Measurements from ENCODE around the gene MAP3K5. TPM values are rescaled to one million over a fixed set of nuclear protein-coding genes. Genes with fewer than 3 reads are reported as not detected.

Gene MAP3K5
- total and polyA plus RNA-seq, 9 of the 15 experiments (the other 6 are each of a cell fraction or from before 2014, with no cell fraction given): 2.2 to 13.0 (median 9.9) TPM

DNA sequence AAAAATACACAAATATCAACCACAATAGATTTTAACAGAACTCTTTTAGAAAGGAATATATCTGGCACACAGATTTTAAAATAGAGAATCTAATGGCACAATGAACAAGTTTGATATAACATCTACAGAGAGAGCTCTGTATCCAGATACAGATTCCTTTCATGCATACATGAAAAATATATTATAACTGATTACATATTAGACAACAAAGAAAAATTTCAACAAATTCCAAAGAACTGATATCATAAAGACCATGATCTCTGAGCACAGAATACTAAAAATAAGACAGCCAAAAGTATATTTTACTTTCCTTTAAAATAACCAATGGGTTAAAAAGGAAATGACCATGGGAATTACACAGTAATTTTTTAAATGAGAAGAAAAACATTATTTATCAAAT is 167.9 kb downstream of the MAP3K5 start:
- no peak for TF ChIP-seq PURB (CRISPR knock-in tag; IDR thresholded peaks at IDR 0.05; ENCODE audit: low read depth)
- TF ChIP-seq KHSRP (IDR thresholded peaks at IDR 0.05): no peak
- TF ChIP-seq, protein P1, sequence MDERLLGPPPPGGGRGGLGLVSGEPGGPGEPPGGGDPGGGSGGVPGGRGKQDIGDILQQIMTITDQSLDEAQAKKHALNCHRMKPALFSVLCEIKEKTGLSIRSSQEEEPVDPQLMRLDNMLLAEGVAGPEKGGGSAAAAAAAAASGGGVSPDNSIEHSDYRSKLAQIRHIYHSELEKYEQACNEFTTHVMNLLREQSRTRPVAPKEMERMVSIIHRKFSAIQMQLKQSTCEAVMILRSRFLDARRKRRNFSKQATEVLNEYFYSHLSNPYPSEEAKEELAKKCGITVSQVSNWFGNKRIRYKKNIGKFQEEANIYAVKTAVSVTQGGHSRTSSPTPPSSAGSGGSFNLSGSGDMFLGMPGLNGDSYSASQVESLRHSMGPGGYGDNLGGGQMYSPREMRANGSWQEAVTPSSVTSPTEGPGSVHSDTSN (CRISPR knock-in tag; IDR thresholded peaks at IDR 0.05; ENCODE audit: low read depth): no peak
- TF ChIP-seq, protein P1 (tag; conservative IDR thresholded peaks at IDR 0.05; ENCODE audit: low read depth): no peak
- no peak for TF ChIP-seq ZNF507 (tag; conservative IDR thresholded peaks at IDR 0.05)
- TF ChIP-seq U2AF1 (optimal IDR thresholded peaks at IDR 0.05; ENCODE audit: low read depth, low read length): no peak
- no peak for TF ChIP-seq ZFP30 (CRISPR knock-in tag; IDR thresholded peaks at IDR 0.05; ENCODE audit: borderline replicate concordance)
- TF ChIP-seq CREB1 (IDR thresholded peaks at IDR 0.05): no peak
- no peak for TF ChIP-seq CREB1 (CRISPR knock-in tag; IDR thresholded peaks at IDR 0.05)
- TF ChIP-seq, protein P2, sequence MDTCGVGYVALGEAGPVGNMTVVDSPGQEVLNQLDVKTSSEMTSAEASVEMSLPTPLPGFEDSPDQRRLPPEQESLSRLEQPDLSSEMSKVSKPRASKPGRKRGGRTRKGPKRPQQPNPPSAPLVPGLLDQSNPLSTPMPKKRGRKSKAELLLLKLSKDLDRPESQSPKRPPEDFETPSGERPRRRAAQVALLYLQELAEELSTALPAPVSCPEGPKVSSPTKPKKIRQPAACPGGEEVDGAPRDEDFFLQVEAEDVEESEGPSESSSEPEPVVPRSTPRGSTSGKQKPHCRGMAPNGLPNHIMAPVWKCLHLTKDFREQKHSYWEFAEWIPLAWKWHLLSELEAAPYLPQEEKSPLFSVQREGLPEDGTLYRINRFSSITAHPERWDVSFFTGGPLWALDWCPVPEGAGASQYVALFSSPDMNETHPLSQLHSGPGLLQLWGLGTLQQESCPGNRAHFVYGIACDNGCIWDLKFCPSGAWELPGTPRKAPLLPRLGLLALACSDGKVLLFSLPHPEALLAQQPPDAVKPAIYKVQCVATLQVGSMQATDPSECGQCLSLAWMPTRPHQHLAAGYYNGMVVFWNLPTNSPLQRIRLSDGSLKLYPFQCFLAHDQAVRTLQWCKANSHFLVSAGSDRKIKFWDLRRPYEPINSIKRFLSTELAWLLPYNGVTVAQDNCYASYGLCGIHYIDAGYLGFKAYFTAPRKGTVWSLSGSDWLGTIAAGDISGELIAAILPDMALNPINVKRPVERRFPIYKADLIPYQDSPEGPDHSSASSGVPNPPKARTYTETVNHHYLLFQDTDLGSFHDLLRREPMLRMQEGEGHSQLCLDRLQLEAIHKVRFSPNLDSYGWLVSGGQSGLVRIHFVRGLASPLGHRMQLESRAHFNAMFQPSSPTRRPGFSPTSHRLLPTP (IDR thresholded peaks at IDR 0.05; ENCODE audit: borderline replicate concordance, extremely low read depth, insufficient read length): no peak
- no peak for TF ChIP-seq ZFX (CRISPR knock-in tag; IDR thresholded peaks at IDR 0.05)
- TF ChIP-seq ZNF764 (CRISPR knock-in tag; IDR thresholded peaks at IDR 0.05; ENCODE audit: low read depth): no peak
- no peak for TF ChIP-seq ZFP1 (CRISPR knock-in tag; IDR thresholded peaks at IDR 0.05)
- no peak for TF ChIP-seq ZNF134 (CRISPR knock-in tag; conservative IDR thresholded peaks at IDR 0.05)
- H3K9ac ChIP-seq (ENCODE audit: insufficient read depth in 1 of 2, low read depth in 2 of 2, low read length in 2 of 2): no peak overlapping the region
- H3K4me3 ChIP-seq: no peak overlapping the region
- H3K4me2 ChIP-seq (ENCODE audit: insufficient read depth, low read length): no peak overlapping the region
- no peak overlapping the region for H2AFZ ChIP-seq (ENCODE audit: low read depth, low read length)
- CTCF ChIA-PET (ENCODE audit: low intra/inter-chr PET ratio): no interaction called here
- no peaks in the 10 kb centered on the region for H3K79me2 ChIP-seq (ENCODE audit: control insufficient read depth, insufficient read depth, low read length)
- no peak overlapping the region for H3K27ac ChIP-seq (ENCODE audit: extremely low read depth, low read depth, low read length)
- H3K9me1 ChIP-seq (ENCODE audit: control insufficient read depth, insufficient read depth, low read length): no peaks in the 10 kb centered on the region
- intact Hi-C loops (cut with micrococcal nuclease) (no loop called here), in situ Hi-C loops (cut with MboI) (no loop called here)
- no peaks in the 10 kb centered on the region for H3K27me3 ChIP-seq (ENCODE audit: control insufficient read depth in 2 of 2, insufficient read depth in 2 of 2, low read length in 2 of 2)
- DNase-seq (ENCODE audit: extremely low read depth in 1 of 4, low spot score in 3 of 4) (no peak), ATAC-seq (no peak), FAIRE-seq (no peak)
- no TSS peak for BruUV-seq (replicated peaks)
- H3K4me1 ChIP-seq (replicated peaks in 1 of 2; ENCODE audit: control insufficient read depth in 2 of 2, insufficient read depth in 2 of 2, low read length in 2 of 2): no peaks in the 10 kb centered on the region
- H4K20me1 ChIP-seq (replicated peaks; ENCODE audit: control insufficient read depth, insufficient read depth, low read length): no peaks in the 10 kb centered on the region; the same call in 1 of the 2 replicates
- H3K36me3 ChIP-seq (ENCODE audit: control insufficient read depth, insufficient read depth, low read length): peaks cover 11% of the 10 kb centered on the region
- no peaks in the 10 kb centered on the region for H3K9me3 ChIP-seq (replicated peaks; ENCODE audit: control insufficient read depth, insufficient read depth, low read depth, low read length)
- POLR2A ChIA-PET: no interaction called here
